ENCODE results near the gene CORO2B.
A peak's percentile ranks its signal among the peaks of the same experiment; 100 is the strongest.

CORO2B gene

GRCh38 chr15:68608206-68608843 is 29.5 kb downstream of the CORO2B start:
- peak; percentile 33 for DNase-seq (ENCODE audit: low spot score)

GRCh38 chr15:68608844-68609232 is 30.0 kb downstream of the CORO2B start:
- DNase-seq (ENCODE audit: low spot score), result no peak

GRCh38 chr15:68609629-68610028 is 30.8 kb downstream of the CORO2B start:
- peak; percentile 54 for DNase-seq (ENCODE audit: low spot score)

- DNase-seq (ENCODE audit: low spot score), result no peak
These were observed 32.0 kb downstream of the CORO2B start for GRCh38 chr15:68610825-68611224.

GRCh38 chr15:68612503-68612902 is 33.7 kb downstream of the CORO2B start:
- DNase-seq (ENCODE audit: low spot score), result no peak

- DNase-seq (ENCODE audit: low spot score), result no peak
These were observed 34.4 kb downstream of the CORO2B start for GRCh38 chr15:68612979-68613740.

GRCh38 chr15:68614286-68615035 is 35.7 kb downstream of the CORO2B start:
- DNase-seq (ENCODE audit: low spot score), result no peak

- peak; percentile 45 for DNase-seq (ENCODE audit: low spot score)
These were observed 36.5 kb downstream of the CORO2B start for GRCh38 chr15:68615301-68615700.

GRCh38 chr15:68615811-68616210 is 37.0 kb downstream of the CORO2B start:
- no peak for DNase-seq (ENCODE audit: low spot score)

- no peak for DNase-seq (ENCODE audit: low spot score)
These were observed 37.6 kb downstream of the CORO2B start for GRCh38 chr15:68616397-68616796.

GRCh38 chr15:68617001-68617400 is 38.2 kb downstream of the CORO2B start:
- no peak for DNase-seq (ENCODE audit: low spot score)

GRCh38 chr15:68617777-68618176 is 39.0 kb downstream of the CORO2B start:
- DNase-seq (ENCODE audit: low spot score), result no peak

GRCh38 chr15:68618394-68618793 is 39.6 kb downstream of the CORO2B start:
- no peak for DNase-seq (ENCODE audit: low spot score)

GRCh38 chr15:68618908-68619698 is 40.3 kb downstream of the CORO2B start:
- no peak for DNase-seq (ENCODE audit: low spot score)

- peak; percentile 94 for DNase-seq (ENCODE audit: low spot score)
These were observed 42.1 kb downstream of the CORO2B start for GRCh38 chr15:68620721-68621527.

- DNase-seq (ENCODE audit: low spot score), result no peak
These were observed 42.7 kb downstream of the CORO2B start for GRCh38 chr15:68621535-68621934.

- DNase-seq (ENCODE audit: low spot score), result no peak
These were observed 44.6 kb downstream of the CORO2B start for GRCh38 chr15:68623301-68623892.

GRCh38 chr15:68625853-68626252 is 47.1 kb downstream of the CORO2B start:
- DNase-seq (ENCODE audit: low spot score), result no peak

GRCh38 chr15:68626283-68626682 is 47.5 kb downstream of the CORO2B start:
- no peak for DNase-seq (ENCODE audit: low spot score)

- DNase-seq (ENCODE audit: low spot score), result no peak
These were observed 47.9 kb downstream of the CORO2B start for GRCh38 chr15:68626739-68627138.

GRCh38 chr15:68627476-68627875 is 48.7 kb downstream of the CORO2B start:
- DNase-seq (ENCODE audit: low spot score), result no peak

Measured in AG20443 (cell line).